GM18499 (cell line): ENCODE data around the gene JADE1.
A peak's percentile ranks its signal among the peaks of the same experiment; 100 is the strongest.

Experiments
- ATAC-seq: cut with Tn5 transposase; IDR thresholded peaks from one replicate; pipeline ENCODE4 v1.9.1; 2021; ENCODE audit warnings: moderate number of reproducible peaks; ENCODE audit not compliant: insufficient read depth, unreplicated experiment

The JADE1 gene

DNA sequence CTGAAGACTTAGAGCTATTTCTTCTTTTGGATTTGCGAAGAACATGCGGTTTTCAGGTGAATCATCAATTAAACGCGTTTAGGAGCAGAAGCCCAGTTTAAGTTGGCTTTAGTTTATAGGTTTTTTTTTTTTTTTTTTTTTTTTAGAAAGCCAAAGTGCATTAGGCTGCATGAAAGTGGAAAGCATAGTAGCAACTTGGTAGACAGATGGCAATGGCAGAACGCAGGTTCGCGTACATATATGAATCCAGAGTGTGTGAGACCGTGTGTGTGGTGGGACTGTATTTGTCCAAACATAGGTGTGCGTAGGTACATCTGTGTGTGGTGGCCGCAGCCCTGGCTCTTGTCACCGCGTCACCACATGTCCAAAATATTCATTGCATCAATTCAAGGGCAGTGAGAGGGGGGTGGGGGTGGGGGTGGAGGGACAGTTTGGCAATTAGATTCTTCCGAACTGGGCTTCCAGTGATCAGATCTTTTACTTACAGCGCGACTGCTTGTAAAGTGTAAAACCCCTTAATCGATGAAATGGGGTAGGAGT lies 901 bp downstream of the JADE1 start:
- ATAC-seq: no peak

DNA sequence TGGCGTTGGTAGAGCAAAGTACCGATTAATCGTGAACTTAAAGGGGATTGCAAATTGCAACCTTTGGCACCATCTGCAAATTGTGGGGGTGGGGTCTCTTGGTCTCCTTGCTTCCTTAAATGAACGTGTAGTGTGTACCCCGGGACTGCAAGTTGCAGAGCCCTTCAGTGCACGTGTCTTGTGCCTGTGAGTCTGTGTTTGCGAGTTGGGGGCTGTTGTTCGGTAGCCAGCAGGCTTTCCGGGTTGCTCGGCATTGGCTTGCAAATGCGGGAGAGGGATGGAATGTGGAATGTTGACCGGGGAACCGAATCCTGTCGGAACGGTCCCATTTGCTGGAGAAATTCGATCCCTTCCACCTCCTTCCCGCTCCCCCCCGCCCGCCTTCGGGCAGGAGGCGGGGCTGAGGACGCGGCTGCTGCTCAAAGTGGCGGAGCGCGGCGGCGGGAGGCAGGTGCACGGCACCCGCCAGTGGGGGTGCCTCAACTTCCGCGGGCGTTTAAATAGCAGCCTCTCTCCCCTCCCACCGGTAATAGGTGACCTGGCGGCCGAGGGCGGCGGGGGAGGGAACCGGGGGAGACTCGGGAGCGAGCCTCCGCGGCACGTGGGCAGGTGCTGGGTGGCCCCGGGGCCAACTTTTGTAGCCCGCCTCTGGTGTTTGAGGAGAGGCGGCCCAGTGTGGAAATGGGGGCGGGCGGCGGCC lies 1.5 kb downstream of the JADE1 start:
- ATAC-seq: peak; percentile 21

DNA sequence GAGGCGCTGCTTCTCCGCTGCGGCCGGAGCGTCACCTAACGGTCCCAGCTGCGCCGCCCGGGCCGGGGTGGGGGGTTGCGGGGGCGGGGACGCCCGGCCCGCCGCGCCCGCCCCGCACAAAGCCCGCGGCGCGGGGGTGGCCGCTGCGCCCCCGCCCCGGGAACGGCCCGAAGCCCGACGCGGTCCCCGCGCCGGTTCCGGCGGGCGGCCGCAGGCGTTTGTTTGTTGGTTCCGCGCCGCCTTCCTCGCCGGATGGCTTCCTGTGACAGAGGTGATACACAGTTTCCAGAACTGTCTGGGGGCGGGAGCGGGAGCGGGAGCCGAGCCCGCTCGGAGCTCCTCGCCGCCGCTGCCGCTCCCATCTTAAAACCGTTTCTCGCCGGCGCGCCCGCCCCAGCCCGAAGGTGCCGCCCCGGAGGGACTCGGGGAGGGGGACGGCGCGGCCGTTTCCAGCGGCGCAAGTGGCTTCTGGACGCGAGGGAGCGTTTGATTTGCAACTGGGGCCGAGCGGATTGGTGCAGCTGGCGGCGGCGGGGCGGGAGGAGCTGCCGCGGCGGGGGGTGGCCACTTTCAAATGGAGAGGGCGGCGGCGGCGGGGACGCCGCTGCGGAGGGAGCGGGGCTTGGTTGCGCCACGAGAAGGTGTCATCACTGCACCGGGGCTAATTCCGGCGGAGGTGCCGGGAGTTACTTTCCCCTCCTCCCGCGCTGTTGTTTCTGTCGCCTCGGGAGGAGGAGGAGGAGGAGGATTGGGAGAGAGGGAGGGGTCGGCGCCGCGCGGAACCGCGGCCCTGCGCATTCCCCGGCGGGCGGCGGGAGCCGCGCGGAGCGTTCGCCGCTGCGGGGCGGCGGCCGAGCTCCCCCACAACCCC lies 2.3 kb downstream of the JADE1 start:
- peak; percentile 21 for ATAC-seq

DNA sequence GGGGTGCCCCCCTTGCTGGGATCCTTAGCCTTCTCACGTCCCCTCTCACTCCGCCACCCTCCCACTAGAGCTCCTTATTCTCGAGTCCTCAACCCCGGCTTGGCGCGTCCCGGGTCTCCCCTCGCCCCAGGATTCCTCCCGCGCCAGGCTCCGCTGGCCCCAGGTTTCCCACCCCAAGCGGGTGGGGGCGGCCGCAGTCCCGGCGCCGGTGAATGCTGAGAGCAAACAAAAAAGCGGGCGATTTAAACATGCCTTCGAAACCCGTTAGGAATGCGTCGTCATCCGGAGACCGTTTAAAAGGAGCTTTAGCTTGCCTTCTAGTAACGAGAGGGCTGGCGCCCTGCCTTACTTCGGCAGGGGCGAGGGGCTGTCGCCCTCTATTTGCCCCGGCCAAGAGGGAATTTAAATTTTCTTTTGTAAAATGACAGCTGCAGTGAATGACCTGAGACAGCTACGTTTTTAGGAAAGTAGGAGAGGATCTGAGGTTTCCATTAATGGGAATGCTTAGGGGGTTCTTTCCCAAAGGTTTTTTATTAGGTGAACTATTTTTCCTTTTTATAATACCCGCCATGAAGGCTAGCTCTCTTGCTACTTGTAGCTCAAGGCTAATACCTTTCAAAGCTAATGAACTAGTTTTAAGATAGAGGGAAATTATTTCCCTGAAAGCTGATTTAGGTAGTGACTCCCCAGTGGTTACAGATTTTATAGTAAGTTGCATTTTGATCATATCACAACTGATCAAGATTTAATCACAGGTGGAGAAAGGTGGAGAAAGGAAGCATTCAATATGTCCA lies 3.1 kb downstream of the JADE1 start:
- peak; percentile 8 for ATAC-seq

DNA sequence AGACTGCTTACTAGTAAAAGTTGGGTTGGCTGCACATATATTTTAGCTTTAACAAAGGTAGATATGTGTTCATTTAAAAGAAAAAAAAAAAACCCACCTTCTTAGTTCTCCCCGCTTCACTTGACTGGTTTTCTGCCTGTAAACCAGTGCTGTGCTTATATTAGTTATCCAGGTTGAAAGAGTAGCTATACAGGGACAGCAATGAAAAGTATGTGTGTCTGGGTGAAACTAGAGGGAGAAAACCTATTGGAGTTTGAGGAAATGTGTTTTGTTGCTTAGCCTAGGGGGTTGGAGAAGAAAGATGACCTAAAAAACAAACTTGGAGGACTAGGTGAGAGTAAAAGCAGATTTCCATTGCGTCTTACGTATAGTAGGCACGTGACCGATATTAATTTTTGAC lies 4.5 kb downstream of the JADE1 start:
- ATAC-seq: no peak

DNA sequence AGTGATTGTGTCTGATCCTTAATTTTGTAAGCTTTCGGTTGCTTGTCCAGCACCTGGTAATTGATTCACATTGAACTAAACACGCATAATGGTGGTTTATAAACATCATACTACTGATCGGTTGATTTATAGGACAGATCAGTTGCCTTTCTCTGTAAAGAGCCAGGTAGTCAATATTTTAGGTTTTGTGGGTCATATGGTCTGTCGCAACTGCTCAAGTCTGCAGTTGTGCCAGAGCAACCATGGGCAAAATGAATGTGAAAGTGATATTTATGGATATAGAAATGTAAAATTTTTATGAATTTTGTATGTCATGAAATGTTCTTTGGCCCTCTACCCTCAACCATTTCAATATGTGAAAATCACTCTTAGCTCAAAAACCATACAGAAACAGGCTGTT lies 8.9 kb downstream of the JADE1 start:
- no peak for ATAC-seq

DNA sequence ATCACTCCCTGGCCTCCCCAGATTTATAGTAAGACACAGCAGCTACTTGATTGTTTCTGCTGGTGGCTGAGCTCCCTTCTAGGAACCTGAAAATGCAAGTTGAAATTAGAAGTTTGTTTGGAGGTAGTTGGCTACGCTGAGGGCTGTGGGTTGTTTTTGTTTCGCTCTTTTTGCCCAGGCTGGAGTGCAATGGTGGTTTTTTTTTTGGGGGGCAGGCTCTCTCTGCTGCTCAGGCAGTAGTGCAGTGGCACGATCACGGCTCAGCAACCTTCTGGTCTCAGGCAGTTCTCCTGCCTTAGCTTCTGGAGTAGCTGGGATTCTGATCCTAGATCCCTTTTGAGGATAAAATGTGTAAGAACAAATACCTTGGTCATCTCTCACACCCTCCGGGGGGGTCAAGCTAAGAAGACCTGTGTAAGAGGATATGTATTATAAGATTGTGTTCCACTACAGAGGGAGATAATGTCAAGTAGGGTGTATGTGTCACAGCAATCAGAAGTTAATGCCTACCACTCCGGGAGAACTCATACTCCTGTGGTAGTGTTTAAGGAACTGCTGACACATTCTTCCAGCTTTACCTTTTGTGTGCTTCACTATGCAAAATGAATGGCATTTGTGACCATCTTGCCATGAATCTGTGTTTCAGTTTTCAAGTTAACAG lies 9.7 kb downstream of the JADE1 start:
- no peak for ATAC-seq

DNA sequence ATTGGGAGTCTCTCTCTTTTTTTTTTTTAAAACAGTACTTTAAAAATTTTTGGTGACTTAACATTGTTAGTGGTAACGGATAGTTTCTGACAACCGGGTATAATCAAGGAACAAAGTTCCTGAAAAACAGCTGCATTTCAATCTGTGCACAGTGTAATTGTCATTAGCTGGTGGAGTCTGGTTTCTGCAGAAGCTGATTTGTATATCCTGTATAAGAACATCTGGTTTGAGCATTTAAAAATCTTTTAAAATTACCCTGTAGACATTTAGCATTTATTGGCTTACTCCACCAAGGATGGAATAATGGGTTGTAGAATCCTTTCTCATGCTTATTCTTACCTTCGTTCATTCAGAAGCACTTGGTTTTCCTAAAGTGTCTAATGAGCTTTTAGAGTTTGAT lies 11.2 kb downstream of the JADE1 start:
- ATAC-seq: no peak

DNA sequence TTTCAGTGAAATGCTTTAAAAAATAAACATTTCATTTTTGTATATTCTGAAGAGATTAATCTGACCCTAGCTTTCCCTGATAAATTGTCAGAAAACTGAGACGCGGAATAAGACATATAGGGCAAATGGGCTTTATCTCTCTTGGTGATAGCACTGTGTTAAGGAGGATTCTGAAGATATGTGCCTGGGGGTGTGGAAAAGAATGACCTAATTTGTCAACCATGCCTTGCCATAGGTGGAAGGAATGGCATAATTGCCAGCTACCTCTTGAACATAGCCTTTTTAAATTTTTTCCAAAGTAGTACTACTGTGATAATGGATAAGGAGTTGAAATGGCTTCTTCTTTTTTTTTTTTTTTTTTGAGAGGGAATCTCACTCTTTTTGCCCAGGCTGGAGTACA lies 11.7 kb downstream of the JADE1 start:
- no peak for ATAC-seq

DNA sequence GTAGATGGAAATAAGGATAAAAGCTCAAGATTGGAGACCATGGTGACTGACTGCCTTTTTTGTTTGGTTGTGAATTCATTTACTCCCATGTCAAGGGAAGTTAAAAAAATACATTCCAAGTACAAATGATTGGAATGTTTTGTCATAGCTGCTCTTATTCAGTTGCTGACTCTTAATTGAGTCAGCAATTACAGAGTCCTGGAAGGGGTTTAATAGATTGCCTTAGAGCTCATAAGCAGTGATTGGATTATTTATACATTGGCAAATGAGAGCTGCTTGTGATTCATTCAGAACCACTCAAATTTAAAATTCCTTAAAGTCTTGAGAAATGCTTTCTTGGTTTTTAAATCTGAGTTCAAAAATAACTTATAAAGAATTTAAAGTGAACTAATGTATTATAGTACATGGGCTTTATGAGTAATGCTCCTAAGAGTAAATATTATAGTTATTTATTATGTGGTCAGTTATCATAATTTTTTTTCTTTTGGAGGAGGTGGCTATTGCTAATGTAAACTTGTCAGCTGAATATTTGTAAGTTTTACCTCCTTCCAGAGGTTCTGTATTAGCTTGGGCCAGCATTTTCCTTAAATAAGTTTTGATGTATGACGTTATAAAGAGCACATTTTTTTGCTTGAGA lies 13.6 kb downstream of the JADE1 start:
- ATAC-seq: no peak

DNA sequence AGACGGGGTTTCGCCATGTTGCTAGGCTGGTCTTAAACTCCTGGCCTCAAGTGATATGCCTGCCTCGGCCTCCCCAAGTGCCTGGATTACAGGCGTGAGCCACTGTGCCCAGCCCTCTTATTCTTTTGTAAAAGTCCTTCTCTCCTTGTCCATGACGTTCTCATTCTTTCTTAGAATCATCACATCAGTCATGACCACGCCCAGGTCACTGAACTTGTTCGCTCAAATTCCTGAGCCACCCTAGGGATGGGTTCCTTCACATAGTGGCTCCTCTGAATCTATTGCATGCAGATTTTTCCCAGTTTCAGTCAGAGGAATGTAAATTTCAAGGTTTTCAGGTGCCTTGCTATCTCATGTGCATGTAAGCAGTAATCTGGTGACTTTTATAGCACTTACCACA lies 15.7 kb downstream of the JADE1 start:
- no peak for ATAC-seq

DNA sequence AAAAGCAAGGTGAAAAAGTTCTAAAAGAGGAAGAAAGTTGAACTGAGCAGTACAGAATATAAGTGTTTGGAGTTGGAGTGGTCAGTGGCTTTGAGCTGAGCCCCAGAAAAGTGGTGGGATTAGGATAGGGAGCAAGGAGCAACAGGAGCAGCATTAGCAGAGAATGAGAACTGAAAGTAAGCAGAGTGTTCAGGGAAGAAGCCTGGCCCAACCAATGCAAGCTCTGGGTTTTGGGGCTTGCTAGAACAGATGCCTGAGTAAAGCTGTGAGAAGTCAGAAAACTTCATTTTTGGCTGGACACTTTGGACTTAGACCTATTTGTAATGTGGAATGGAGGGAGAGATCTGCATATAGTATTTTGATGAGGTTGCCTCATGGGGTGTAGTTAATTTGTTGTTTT lies 17.8 kb downstream of the JADE1 start:
- no peak for ATAC-seq

DNA sequence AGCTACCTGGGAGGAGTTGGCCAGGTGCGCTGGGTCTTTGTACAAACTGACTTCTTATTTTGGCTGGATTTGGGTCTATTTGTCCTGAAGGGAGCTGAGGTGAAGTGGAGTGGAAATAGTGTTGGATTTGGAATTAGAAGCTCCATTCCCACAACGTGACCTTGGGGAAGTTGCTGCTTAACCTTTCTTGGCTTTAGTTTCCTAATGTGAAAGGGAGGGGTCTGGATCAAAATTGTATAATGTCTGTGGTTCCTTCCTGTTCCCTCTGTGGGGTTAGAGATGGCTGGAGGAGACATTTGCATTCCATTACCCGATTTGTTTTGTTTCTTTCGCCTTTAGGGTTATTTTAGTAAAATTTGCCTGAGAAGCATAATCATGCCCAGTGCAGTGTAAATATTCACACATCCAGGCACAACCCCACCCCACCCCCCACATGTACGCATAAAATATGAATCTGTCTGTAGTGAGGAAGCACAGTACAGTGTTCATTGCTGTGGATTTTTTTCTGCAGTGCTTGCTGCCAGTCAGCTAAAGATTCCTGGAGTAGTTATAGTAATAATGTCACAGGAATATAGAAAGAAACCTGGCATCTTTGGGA lies 21.5 kb downstream of the JADE1 start:
- ATAC-seq: no peak

DNA sequence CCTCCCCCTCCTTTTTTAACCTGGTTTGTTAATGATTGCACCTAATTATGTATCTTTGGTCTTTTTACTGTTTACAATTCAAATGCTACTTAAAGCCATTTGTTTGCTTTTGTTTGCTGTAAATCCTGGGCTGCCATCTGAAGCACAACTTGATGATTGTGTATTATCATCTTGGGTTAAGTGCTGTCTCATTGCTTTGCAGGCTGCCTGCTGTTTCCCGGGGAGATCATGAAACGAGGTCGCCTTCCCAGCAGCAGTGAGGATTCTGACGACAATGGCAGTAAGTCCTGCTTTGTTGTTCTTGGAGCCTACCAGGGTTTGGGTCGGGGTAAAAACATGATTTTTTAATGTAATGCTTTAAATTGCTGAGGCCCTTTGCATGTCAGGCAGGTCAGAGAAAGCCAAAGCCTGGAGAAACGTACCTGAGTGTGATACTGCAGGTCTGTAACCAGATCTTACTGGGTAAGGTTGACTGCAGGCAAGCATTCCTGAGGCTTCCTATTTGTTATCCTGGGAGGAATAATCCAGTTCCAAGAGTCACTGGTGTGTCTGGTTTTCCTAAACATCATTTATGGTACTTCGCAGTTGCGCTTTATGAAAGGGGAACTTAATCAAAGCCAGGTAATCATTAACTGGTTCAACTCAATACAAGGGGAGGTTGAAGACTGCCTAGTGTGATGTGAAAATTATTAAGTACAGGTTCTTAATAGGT lies 22.2 kb downstream of the JADE1 start:
- ATAC-seq: no peak

DNA sequence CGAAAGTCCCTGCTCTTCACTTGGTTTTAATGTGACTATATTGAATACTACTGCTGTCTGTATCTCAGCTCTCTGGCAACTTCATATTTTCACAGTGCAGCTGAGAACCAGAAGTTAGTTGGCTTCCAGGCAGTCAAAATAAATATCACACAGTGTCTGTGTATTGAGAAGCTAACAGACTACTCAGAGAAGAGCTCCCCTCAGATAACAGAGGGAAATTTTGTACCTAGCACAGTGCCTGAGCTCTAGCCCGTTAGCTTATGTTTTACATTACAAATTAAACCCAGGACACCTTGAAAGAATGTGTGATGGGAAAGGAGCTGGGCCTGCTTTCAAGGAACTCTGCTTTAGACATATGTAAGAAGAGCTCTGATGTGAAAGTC lies 22.7 kb downstream of the JADE1 start:
- no peak for ATAC-seq

DNA sequence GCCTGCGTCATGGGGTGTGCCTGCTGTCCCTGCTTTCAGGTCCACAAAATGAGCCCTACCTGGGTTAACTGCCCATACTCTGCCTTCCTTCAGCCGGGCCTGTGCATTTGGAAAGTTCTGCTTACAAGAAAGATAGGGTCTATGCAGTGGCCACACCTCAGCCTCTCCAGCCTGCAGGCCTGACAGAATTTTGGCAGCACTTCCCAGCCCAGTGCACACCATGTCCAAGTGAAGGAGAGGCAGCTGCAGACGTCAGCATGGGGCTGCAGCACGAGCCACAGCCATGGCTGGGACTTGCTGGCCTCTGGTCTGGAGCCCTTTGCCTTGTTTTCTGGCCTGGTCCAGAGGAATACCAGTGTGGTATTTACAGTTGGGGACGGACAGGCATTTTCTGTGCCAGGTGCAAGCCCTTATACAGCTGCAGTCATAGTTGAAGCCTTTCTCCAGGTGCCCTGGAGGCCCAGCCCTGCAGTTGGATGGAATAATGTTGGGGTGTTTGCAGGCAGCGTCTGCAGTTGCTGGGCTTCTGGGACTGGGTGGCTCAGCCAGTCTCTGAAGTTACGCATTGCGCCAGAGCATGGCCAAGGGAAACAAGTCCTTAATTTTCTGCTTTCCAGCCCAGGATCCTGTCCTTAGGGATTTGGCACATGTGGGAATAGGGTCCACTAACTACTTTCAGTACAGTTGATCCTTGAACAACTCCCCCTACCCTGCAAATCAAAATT lies 26.2 kb downstream of the JADE1 start:
- no peak for ATAC-seq

DNA sequence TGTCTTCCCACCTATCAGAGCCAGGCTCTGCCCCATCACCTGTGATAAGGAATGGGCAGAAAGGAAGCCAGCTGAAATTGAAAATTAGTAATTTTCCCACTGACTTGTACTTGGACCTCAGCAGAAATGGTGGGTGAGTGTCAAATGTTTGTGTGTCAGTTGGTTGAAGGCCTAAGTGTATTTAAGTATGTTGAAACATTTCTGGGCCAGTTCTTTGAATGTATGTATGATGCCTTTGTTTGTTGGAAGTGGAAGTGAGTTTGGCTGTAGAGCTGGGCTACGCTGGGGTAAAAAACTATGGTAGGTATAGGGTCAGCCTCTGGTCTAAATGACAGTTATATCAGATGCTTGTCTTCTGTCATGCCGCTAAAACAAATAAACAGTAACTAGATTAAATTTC lies 27.7 kb downstream of the JADE1 start:
- ATAC-seq: no peak

DNA sequence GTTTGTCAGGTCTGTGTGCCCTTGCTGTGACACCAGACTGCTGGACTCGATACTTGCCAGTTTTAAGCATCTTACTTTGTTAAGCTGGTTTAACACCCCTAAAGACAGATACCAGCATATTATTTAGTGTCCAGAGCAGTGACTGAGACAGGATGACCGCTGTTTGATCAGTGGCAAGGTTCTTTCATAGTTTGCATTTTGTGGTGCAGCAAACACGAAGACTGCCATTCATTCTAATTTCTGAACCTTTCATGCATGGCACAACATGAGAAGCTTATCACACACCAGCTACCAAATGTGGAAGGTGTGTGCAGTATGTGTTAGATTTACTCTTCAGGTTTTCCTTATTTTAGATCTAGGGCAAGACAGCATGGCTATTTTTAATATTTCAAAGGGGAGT lies 28.2 kb downstream of the JADE1 start:
- ATAC-seq: no peak
